ENCODE measurements around the gene NDRG4. TPM values are rescaled to one million over a fixed set of nuclear protein-coding genes. Genes with fewer than 3 reads are reported as not detected.

Gene NDRG4
- total RNA-seq, 1 experiment from 2014 or later = 4.8 TPM

GRCh38 chr16:58485184-58485887 is 14.6 kb upstream of the NDRG4 start:
- Histone ChIP-seq H4K20me1 (ENCODE audit: insufficient read depth) (no peaks in the 10 kb centered on the region), H3K9me2 (ENCODE audit: insufficient read depth) (no peaks in the 10 kb centered on the region), H3K4me3 (no peak overlapping the region), H3K27ac (no peak overlapping the region), H3K9me3 (ENCODE audit: insufficient read depth, low read depth) (no peaks in the 10 kb centered on the region), H3K4me1 (replicated peaks; ENCODE audit: insufficient read depth) (no peaks in the 10 kb centered on the region), H3K79me2 (ENCODE audit: low read depth) (no peaks in the 10 kb centered on the region), H2AFZ (no peak overlapping the region), H3K4me2 (no peak overlapping the region), H3K27me3 (ENCODE audit: insufficient read depth, low read depth) (no peaks in the 10 kb centered on the region), H3K36me3 (ENCODE audit: low read depth) (no peaks in the 10 kb centered on the region), H3F3A (ENCODE audit: insufficient read depth, low read depth) (no peaks in the 10 kb centered on the region)
- CTCF ChIA-PET = no interaction called here
- DNase-seq = no peak
- intact Hi-C loops (cut with micrococcal nuclease; ENCODE audit: unreplicated experiment) = no loop called here
- no TSS peak for BruUV-seq (replicated peaks)
- no peak for TF ChIP-seq CTCF (conservative IDR thresholded peaks at IDR 0.05)
- TF ChIP-seq EZH2 (IDR thresholded peaks at IDR 0.05; ENCODE audit: low read depth) = no peak
- POLR2A ChIA-PET (ENCODE audit: unreplicated experiment) = no interaction called here

DNA sequence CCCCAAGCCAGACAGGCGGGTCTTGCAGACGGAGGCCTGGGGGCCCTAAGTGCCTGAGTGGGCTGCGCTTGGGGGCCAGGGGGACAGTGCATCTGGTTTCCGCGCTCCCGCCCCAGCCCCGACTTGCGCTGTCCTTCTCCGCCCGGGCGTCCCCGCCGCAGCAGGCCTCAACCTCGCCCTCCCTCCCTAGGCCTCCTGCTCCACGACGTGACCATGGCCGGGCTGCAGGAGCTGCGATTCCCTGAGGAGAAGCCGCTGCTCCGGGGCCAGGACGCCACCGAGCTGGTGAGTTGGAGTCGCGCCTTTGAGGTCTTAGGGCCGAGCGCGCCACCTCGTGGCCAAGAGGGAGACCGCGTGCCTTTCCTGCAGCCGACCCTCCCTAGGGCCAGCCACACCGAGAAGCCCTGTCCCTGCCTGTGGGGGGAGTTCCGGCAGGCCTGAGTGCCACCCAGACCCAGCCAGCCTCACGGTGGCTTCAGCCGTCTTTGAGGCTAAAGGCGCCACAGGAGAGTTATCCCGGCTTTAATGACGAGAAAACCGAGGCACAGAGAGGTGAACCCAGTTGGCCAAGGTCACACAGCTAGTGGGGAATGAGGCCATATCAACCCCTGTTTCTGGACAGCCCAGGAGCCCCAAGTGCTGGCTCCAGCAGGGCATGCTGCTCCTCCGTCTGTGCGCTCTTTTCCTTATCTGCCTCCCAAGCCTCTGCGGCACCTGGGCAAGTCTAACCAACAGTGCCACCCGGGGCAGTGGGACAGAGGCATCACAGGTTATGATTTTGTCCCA is 12.2 kb upstream of the NDRG4 start:
- Histone ChIP-seq H3K27me3 (ENCODE audit: insufficient read depth, low read depth) (no peaks in the 10 kb centered on the region), H3K4me3 (no peak overlapping the region), H3K79me2 (ENCODE audit: low read depth) (no peaks in the 10 kb centered on the region), H3K9me3 (ENCODE audit: insufficient read depth, low read depth) (no peaks in the 10 kb centered on the region), H3K9me2 (ENCODE audit: insufficient read depth) (no peaks in the 10 kb centered on the region), H3K4me2 (peak overlapping the region; percentile 61), H3F3A (ENCODE audit: insufficient read depth, low read depth) (no peaks in the 10 kb centered on the region), H4K20me1 (ENCODE audit: insufficient read depth) (no peaks in the 10 kb centered on the region), H3K27ac (no peak overlapping the region), H3K4me1 (replicated peaks; ENCODE audit: insufficient read depth) (no peaks in the 10 kb centered on the region), H2AFZ (no peak overlapping the region), H3K36me3 (ENCODE audit: low read depth) (no peaks in the 10 kb centered on the region)
- no TSS peak for BruUV-seq (replicated peaks)
- TF ChIP-seq CTCF (conservative IDR thresholded peaks at IDR 0.05) = peak; percentile 92
- no peak for TF ChIP-seq EZH2 (IDR thresholded peaks at IDR 0.05; ENCODE audit: low read depth)
- ChIA-PET POLR2A (ENCODE audit: unreplicated experiment) (no interaction called here), CTCF (interaction anchor here (0.9 to 2.2 kb wide), 5 partner anchors 52 to 463 kb away, joined by 4 to 23 read pairs (median 5); no protein-coding TSS in a partner anchor)
- intact Hi-C loops (cut with micrococcal nuclease; ENCODE audit: unreplicated experiment) = loop anchor here (1.0 to 2.0 kb wide), 3 partner anchors 143 to 189 kb away; no protein-coding TSS in a partner anchor
- peak; percentile 58 to 77 for DNase-seq

DNA sequence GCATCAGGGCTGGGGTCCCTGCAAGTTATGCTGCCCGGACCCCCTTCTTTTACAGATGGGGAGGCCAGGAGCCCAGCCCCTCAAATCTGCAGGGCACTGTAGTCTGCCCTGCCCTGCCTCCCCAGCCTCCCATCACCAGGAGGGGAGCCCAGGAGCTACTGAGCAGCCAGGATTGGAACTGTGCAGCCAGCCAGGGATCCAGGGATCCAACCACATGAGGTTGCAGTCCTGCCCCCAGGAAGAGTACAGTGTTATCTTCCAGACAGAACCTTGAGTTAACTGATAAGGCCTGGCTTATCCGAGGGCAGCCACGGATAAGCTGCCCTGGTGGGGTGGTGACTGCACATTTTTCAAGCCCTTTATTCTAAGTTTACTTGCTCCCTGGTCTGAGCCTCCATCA is 11.4 kb upstream of the NDRG4 start:
- H3K36me3 ChIP-seq (ENCODE audit: low read depth) = no peaks in the 10 kb centered on the region
- no peak overlapping the region for H3K4me2 ChIP-seq
- POLR2A ChIA-PET (ENCODE audit: unreplicated experiment) = no interaction called here
- H3K79me2 ChIP-seq (ENCODE audit: low read depth) = no peaks in the 10 kb centered on the region
- H3K4me3 ChIP-seq = no peak overlapping the region
- H3K9me3 ChIP-seq (ENCODE audit: insufficient read depth, low read depth) = no peaks in the 10 kb centered on the region
- no peaks in the 10 kb centered on the region for H3F3A ChIP-seq (ENCODE audit: insufficient read depth, low read depth)
- H3K4me1 ChIP-seq (replicated peaks; ENCODE audit: insufficient read depth) = no peaks in the 10 kb centered on the region
- BruUV-seq (replicated peaks) = no TSS peak
- CTCF ChIA-PET = interaction anchor here (1.4 to 2.2 kb wide), 2 partner anchors 152 to 268 kb away, joined by 4 to 23 read pairs; no protein-coding TSS in a partner anchor
- no peak for TF ChIP-seq CTCF (conservative IDR thresholded peaks at IDR 0.05)
- no peak for TF ChIP-seq EZH2 (IDR thresholded peaks at IDR 0.05; ENCODE audit: low read depth)
- H3K9me2 ChIP-seq (ENCODE audit: insufficient read depth) = no peaks in the 10 kb centered on the region
- H4K20me1 ChIP-seq (ENCODE audit: insufficient read depth) = no peaks in the 10 kb centered on the region
- H2AFZ ChIP-seq = no peak overlapping the region
- H3K27me3 ChIP-seq (ENCODE audit: insufficient read depth, low read depth) = no peaks in the 10 kb centered on the region
- no peak for DNase-seq
- intact Hi-C loops (cut with micrococcal nuclease; ENCODE audit: unreplicated experiment) = no loop called here
- no peak overlapping the region for H3K27ac ChIP-seq
